Activated T-cell treated with anti-CD3 and anti-CD28 coated beads, Interleukin-2, amount 50 U/mL, for 4 hours (primary cell): ENCODE data around the gene FIGNL2. TPM values are rescaled to one million over a fixed set of nuclear protein-coding genes. Genes with fewer than 3 reads are reported as not detected.

Source experiments
- ATAC-seq, 2 donors: fragments of 200-7000 bp; cut with Tn5 transposase; one replicate each; pipeline ENCODE4 v1.10.0; 2021
- DNase-seq: peaks from one replicate; pipeline ENCODE4 v3.0.0-alpha.2; 2020
- H3K27me3 Mint-ChIP-seq: one replicate; pipeline ENCODE4 v1.8.0; 2021; ENCODE audit warnings: low read depth, mixed read lengths
- H3K36me3 Mint-ChIP-seq: one replicate; pipeline ENCODE4 v1.8.0; 2022; ENCODE audit warnings: mixed read lengths; ENCODE audit not compliant: insufficient read depth
- H3K4me1 Mint-ChIP-seq: one replicate; pipeline ENCODE4 v1.8.0; 2021; ENCODE audit warnings: low read depth, mixed read lengths
- H3K4me3 Mint-ChIP-seq: one replicate; pipeline ENCODE4 v1.8.0; 2021; ENCODE audit warnings: mild to moderate bottlenecking, moderate library complexity, mixed read lengths
- H3K9me3 Mint-ChIP-seq: one replicate; pipeline ENCODE4 v1.8.0; 2021; ENCODE audit warnings: mixed read lengths
- total RNA-seq, 3 donors: library from RNA; stranded (reverse); gene quantifications; one replicate each; pipeline ENCODE4 v1.2.1, GENCODE V29; 2021

Gene FIGNL2
- total RNA-seq, 3 donors from 2014 or later = 0.54 to 0.69 (median 0.58) TPM

DNA sequence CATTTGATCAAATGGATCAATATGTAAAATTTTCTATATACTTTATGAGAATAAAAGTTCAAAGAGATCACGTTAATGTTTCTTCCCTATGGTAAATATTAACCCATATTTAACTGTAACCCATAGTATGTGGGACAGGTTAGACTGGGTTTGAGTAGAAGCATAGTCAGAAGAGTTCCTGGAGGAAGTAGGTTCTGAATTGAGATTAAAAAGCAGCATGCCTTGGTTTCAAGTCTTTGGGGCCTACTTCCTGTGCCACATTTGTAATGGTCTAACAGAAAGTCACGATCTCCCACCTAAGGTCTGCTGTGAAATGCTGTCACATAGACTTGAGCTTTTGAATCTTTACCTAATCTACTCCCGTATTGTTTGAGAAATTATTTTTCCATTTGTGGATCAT is 63.8 kb downstream of the FIGNL2 start:
- H3K27me3 Mint-ChIP-seq = peaks cover 6% of the 10 kb centered on the region
- no peaks in the 10 kb centered on the region for H3K9me3 Mint-ChIP-seq
- no peak for DNase-seq
- ATAC-seq = no peak
- H3K4me1 Mint-ChIP-seq = peaks cover 3% of the 10 kb centered on the region
- no peak overlapping the region for H3K4me3 Mint-ChIP-seq
- no peaks in the 10 kb centered on the region for H3K36me3 Mint-ChIP-seq

DNA sequence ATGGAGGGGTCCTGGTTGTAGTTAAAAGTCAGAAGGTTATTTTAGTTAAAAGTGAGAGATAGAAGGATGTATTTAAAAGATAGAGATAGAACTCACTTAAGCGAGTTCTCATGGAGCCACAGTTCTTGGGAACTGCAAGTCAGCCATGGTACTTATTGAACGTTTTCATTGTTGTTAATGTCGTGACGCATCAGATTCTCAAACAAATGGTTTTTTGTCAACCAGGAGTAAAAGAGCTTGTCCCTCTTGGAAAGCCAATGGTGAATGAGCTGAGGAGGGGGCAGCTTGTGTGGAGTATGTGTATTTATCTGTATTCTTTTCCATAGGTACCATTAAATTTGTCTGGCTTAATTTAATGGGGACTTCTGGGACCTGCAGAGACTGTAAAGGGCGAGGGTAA is 68.6 kb downstream of the FIGNL2 start:
- peaks cover under 1% of the 10 kb centered on the region for H3K4me1 Mint-ChIP-seq
- no peaks in the 10 kb centered on the region for H3K36me3 Mint-ChIP-seq
- no peak overlapping the region for H3K4me3 Mint-ChIP-seq

DNA sequence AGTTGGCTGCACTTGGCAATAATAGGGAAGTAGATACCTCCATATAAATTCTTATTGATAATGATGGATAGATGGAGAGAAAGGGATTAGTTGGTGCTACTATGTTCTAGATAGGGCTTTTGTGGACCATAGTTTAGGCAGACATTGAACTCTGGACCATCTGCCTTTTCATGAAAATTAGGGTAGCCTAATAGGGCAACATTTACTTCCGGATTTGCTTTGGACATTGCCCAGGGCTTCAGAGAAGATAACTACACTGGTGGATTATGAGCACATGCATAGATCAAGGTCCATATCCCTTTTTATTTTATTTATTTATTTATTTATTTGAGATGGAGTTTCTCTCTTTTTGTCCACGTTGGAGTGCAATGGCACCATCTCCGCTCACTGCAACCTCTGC is 70.5 kb downstream of the FIGNL2 start:
- Mint-ChIP-seq H3K9me3 (no peaks in the 10 kb centered on the region), H3K4me3 (no peak overlapping the region), H3K27me3 (peaks cover 3% of the 10 kb centered on the region), H3K4me1 (no peaks in the 10 kb centered on the region), H3K36me3 (no peaks in the 10 kb centered on the region)
- DNase-seq (no peak), ATAC-seq (no peak)

More for the DNA sequence above, 68.6 kb downstream of the FIGNL2 start:
- Mint-ChIP-seq H3K9me3 (no peaks in the 10 kb centered on the region), H3K27me3 (peaks cover 3% of the 10 kb centered on the region)
- ATAC-seq = no peak
- no peak for DNase-seq

DNA sequence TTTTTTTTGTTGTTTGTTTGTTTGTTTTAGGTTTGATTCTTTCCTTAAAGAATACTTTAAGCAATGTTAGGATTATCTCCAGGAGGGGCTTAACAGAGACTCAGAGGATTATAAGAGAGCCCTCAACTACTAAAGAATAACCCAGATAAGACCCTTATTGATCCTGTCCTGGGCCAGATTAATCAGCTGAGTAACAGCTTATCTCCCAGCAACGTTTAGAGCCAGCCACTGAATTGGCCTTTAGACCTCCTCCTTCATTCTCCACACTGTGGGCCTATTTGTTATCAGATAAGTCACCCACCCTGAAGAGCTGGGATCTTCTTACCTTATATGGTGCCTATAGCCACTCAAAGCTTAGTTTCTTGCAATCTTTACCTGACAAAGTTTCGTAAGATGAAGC is 71.1 kb downstream of the FIGNL2 start:
- Mint-ChIP-seq H3K4me1 (no peaks in the 10 kb centered on the region), H3K27me3 (peaks cover 2% of the 10 kb centered on the region), H3K4me3 (no peak overlapping the region), H3K36me3 (no peaks in the 10 kb centered on the region), H3K9me3 (no peaks in the 10 kb centered on the region)
- ATAC-seq = no peak
- DNase-seq = no peak

DNA sequence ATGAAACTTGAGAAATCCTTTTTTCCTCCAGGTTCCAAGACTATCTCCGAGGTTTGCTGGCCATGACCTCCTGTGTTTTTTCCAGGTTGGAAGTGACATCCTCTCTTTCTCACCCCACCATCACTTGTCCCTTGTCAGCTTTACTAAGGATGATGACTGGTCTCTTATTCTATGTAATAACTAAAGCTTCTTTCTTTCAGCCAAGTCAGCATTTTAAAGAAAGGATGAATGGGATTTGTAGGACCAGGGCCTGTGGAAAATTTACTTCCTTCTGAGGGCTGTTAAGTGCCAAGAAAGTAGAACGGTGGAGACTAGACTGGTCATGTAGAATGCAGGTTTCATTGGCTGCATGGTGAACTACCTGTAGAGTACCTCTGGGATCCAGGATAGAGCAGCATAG is 73.6 kb downstream of the FIGNL2 start:
- Mint-ChIP-seq H3K4me1 (no peaks in the 10 kb centered on the region), H3K27me3 (no peaks in the 10 kb centered on the region), H3K9me3 (no peaks in the 10 kb centered on the region), H3K4me3 (no peak overlapping the region), H3K36me3 (no peaks in the 10 kb centered on the region)
- ATAC-seq (no peak), DNase-seq (no peak)

DNA sequence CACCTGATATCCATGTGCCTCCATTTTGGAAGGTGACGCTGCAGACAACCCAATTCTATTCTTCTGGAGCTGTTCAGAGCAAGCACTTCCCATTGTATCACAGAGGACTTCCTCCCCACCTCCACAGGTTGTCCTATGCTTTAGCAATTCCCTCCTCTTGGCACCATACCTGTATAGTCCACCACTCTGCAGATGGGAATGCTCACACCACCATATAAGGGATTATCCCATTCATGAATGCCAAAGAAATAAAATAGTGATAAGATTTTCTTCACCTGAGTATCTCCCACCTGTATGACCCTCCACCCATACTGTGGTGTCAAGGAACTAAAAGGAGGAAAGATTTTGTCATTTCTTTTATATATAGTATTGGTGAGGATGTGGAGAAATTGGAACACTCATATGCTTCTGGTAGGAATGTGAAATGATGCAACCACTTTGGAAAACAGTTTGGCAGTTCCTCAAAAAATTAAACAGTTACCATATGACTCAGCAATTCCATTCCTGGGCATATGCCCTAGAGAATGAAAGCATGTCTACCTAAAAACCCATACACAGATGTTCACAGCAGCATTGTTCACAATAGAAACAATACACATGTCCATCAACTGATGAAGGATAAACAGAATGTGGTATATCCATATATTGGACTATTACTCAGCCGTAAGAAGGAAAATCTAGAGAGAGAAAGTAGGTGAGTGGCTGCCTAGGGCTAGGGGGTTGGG is 75.2 kb downstream of the FIGNL2 start:
- Mint-ChIP-seq H3K9me3 (no peaks in the 10 kb centered on the region), H3K4me3 (no peak overlapping the region), H3K36me3 (no peaks in the 10 kb centered on the region), H3K27me3 (no peaks in the 10 kb centered on the region), H3K4me1 (no peaks in the 10 kb centered on the region)
- DNase-seq = no peak
- no peak for ATAC-seq

DNA sequence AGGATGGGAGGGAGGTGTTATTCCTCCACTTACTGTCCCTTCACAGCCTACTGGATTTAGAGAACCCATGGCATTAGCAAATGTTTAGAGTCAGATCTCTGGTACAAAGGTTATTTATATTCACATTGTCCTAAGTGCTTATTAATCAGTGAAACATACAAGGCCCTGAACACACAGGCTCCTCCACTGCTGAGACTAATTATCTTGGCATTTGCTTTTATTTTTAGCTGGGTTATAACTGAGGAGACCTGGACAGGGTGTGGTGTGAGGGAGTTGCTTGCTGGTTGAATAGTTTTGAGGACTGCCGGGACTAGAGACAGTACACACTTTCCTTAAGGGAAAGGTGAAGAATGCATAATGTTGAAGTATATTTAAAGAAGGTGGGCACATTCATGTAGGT is 77.5 kb downstream of the FIGNL2 start:
- Mint-ChIP-seq H3K27me3 (no peaks in the 10 kb centered on the region), H3K4me3 (no peak overlapping the region), H3K9me3 (no peaks in the 10 kb centered on the region), H3K36me3 (no peaks in the 10 kb centered on the region), H3K4me1 (no peaks in the 10 kb centered on the region)
- ATAC-seq (no peak), DNase-seq (no peak)

Other genes starting within 250 kb of the FIGNL2 start
- gene ANKRD33, start 39.4 kb upstream of the FIGNL2 start, total RNA-seq = not detected
- gene ACVRL1, start 58.8 kb upstream of the FIGNL2 start, total RNA-seq = under 1 TPM in 2 of 3 donors, not detected in 1; 0.08 to 0.29 TPM
- gene ACVR1B, start 103.0 kb upstream of the FIGNL2 start, total RNA-seq = 10 to 100 TPM in 2 of 3 donors, 1 to 10 TPM in 1; 9.8 to 13.3 (median 11.6) TPM
- 10 to 100 TPM; 13.5 to 16.5 (median 15.3) TPM for gene TAMALIN, start 158.2 kb upstream of the FIGNL2 start, total RNA-seq
- gene NR4A1, start 202.7 kb upstream of the FIGNL2 start, total RNA-seq = 10 to 100 TPM; 26.0 to 34.5 (median 31.3) TPM
- gene ATG101, start 221.3 kb upstream of the FIGNL2 start, total RNA-seq = 10 to 100 TPM; 59.6 to 69.7 (median 62.0) TPM
- gene SMIM41, start 231.0 kb upstream of the FIGNL2 start, total RNA-seq = not detected